C4-2B (cell line): Measurements from ENCODE around the gene XPO5.

Source experiments
- H3K27ac ChIP-seq: fragments of 450-650 bp; 2 replicates; pipeline ENCODE4 v1.5.1; 2017
- CTCF ChIP-seq: fragments of 450-650 bp; conservative IDR thresholded peaks from 2 replicates; pipeline ENCODE4 v1.5.1; 2017; ENCODE audit warnings: mild to moderate bottlenecking
- ZFX ChIP-seq: fragments of 450-650 bp; IDR thresholded peaks from 2 replicates; pipeline ENCODE4 v1.6.1; 2017

Gene XPO5

GRCh38 chr6:43497689-43498088 is 78.1 kb downstream of the XPO5 start:
- no peak overlapping the region for H3K27ac ChIP-seq
- TF ChIP-seq ZFX (no peak), CTCF (no peak)

- H3K27ac ChIP-seq = no peak overlapping the region
- no peak for TF ChIP-seq ZFX
- TF ChIP-seq CTCF = no peak
These were observed 78.8 kb downstream of the XPO5 start for GRCh38 chr6:43497129-43497396.

GRCh38 chr6:43496370-43497128 is 79.3 kb downstream of the XPO5 start:
- H3K27ac ChIP-seq = no peak overlapping the region
- TF ChIP-seq ZFX = no peak
- no peak; the same call in 1 of the 2 replicates for TF ChIP-seq CTCF

GRCh38 chr6:43495409-43495941 is 80.4 kb downstream of the XPO5 start:
- TF ChIP-seq CTCF = no peak
- TF ChIP-seq ZFX = no peak
- no peak overlapping the region for H3K27ac ChIP-seq

- TF ChIP-seq ZFX = no peak
- no peak for TF ChIP-seq CTCF
- H3K27ac ChIP-seq = no peak overlapping the region
These were observed 81.1 kb downstream of the XPO5 start for GRCh38 chr6:43494766-43495165.

- H3K27ac ChIP-seq = no peak overlapping the region
- TF ChIP-seq ZFX = no peak
- no peak for TF ChIP-seq CTCF
These were observed 81.5 kb downstream of the XPO5 start for GRCh38 chr6:43494321-43494720.

GRCh38 chr6:43493833-43494232 is 82.0 kb downstream of the XPO5 start:
- no peak overlapping the region for H3K27ac ChIP-seq
- no peak for TF ChIP-seq CTCF
- no peak for TF ChIP-seq ZFX
